ENCODE measurements around the gene HYAL2. TPM values are rescaled to one million over a fixed set of nuclear protein-coding genes. Genes with fewer than 3 reads are reported as not detected.
A peak's percentile ranks its signal among the peaks of the same experiment; 100 is the strongest.

Gene HYAL2
- total RNA-seq, 2 experiments from 2014 or later: 7.7 to 19.7 TPM

- Histone ChIP-seq H3K4me2 (ENCODE audit: low read length) (peak overlapping the region; percentile 90), H3K79me2 (ENCODE audit: insufficient read depth, low read depth, low read length) (peaks cover 50% of the 10 kb centered on the region), H3K4me1 (ENCODE audit: insufficient read depth, low read length, poor library complexity, severe bottlenecking) (peaks cover 46% of the 10 kb centered on the region), H4K20me1 (ENCODE audit: insufficient read depth, low read length) (peaks cover 5% of the 10 kb centered on the region), H3K9me3 (ENCODE audit: low read length) (no peaks in the 10 kb centered on the region), H3K27ac (ENCODE audit: low read depth, low read length, poor library complexity, severe bottlenecking) (peak overlapping the region; percentile 37), H3K9me2 (ENCODE audit: insufficient read depth, low read length) (no peaks in the 10 kb centered on the region), H3K4me3 (ENCODE audit: low read depth, low read length, poor library complexity, severe bottlenecking) (peak overlapping the region; percentile 32), H3K36me3 (ENCODE audit: insufficient read depth, low read length) (peaks cover 66% of the 10 kb centered on the region), H2AFZ (ENCODE audit: low read length) (no peak overlapping the region)
- intact Hi-C loops (cut with micrococcal nuclease; ENCODE audit: unreplicated experiment): loop anchor here (5.0 kb wide), 2 partner anchors 37 to 97 kb away; partner anchors contain the start of genes GNAI2, HYAL3 and NAA80
- CTCF ChIA-PET (ENCODE audit: unreplicated experiment): no interaction called here
- TF ChIP-seq EZH2phosphoT487 (IDR thresholded peaks at IDR 0.05; ENCODE audit: borderline replicate concordance, low read depth, low read length): no peak
- no peak for TF ChIP-seq CTCF (conservative IDR thresholded peaks at IDR 0.05; ENCODE audit: low read length)
- DNase-seq (ENCODE audit: low spot score): no peak
- POLR2A ChIA-PET: interaction anchor here (1.0 to 1.8 kb wide), 2 partner anchors 14 to 16 kb away, joined by 5 to 6 read pairs; partner anchors contain the start of genes CYB561D2 and NPRL2
- no TSS peak for BruUV-seq (replicated peaks)
Measured at GRCh38 chr3:50334339-50335075, 12.0 kb upstream of the HYAL2 start.

GRCh38 chr3:50333744-50334328, 11.3 kb upstream of the HYAL2 start:
- intact Hi-C loops (cut with micrococcal nuclease; ENCODE audit: unreplicated experiment): no loop called here
- peak overlapping the region; percentile 37 for H3K27ac ChIP-seq (ENCODE audit: low read depth, low read length, poor library complexity, severe bottlenecking)
- ChIA-PET CTCF (ENCODE audit: unreplicated experiment) (no interaction called here), POLR2A (interaction anchor here (1.0 to 1.8 kb wide), 2 partner anchors 14 to 16 kb away, joined by 5 to 6 read pairs; partner anchors contain the start of genes CYB561D2 and NPRL2)
- H3K36me3 ChIP-seq (ENCODE audit: insufficient read depth, low read length): peaks cover 70% of the 10 kb centered on the region
- H3K9me2 ChIP-seq (ENCODE audit: insufficient read depth, low read length): no peaks in the 10 kb centered on the region
- no peak overlapping the region for H2AFZ ChIP-seq (ENCODE audit: low read length)
- H3K4me2 ChIP-seq (ENCODE audit: low read length): peak overlapping the region; percentile 90
- H4K20me1 ChIP-seq (ENCODE audit: insufficient read depth, low read length): peaks cover 5% of the 10 kb centered on the region
- peak overlapping the region; percentile 32 for H3K4me3 ChIP-seq (ENCODE audit: low read depth, low read length, poor library complexity, severe bottlenecking)
- DNase-seq (ENCODE audit: low spot score): no peak
- TF ChIP-seq EZH2phosphoT487 (IDR thresholded peaks at IDR 0.05; ENCODE audit: borderline replicate concordance, low read depth, low read length) (no peak), CTCF (conservative IDR thresholded peaks at IDR 0.05; ENCODE audit: low read length) (no peak)
- no TSS peak for BruUV-seq (replicated peaks)
- no peaks in the 10 kb centered on the region for H3K9me3 ChIP-seq (ENCODE audit: low read length)
- peaks cover 39% of the 10 kb centered on the region for H3K4me1 ChIP-seq (ENCODE audit: insufficient read depth, low read length, poor library complexity, severe bottlenecking)
- H3K79me2 ChIP-seq (ENCODE audit: insufficient read depth, low read depth, low read length): peaks cover 50% of the 10 kb centered on the region
